Mesenchymal stem cell (in vitro differentiated cells and primary cell): ENCODE results near the gene TRMT61A.
A peak's percentile ranks its signal among the peaks of the same experiment; 100 is the strongest.

Experiments
- DNase-seq: peaks from one replicate; pipeline ENCODE4 v3.0.0-alpha.2; 2013
- H2AFZ ChIP-seq: one replicate; pipeline ENCODE4 v1.6.1; 2013; ENCODE audit warnings: low read depth, mild to moderate bottlenecking, control low read depth, inconsistent platforms, low read length, moderate library complexity
- H2AK5ac ChIP-seq: 2 replicates; pipeline ENCODE4 v1.6.1; 2013; ENCODE audit warnings: low read length, moderate library complexity, mild to moderate bottlenecking, inconsistent platforms; ENCODE audit not compliant: severe bottlenecking
- H2BK120ac ChIP-seq: one replicate; pipeline ENCODE4 v1.6.1; 2013; ENCODE audit warnings: low read depth, mild to moderate bottlenecking, inconsistent platforms, low read length, moderate library complexity
- H2BK12ac ChIP-seq, 2 experiments: one replicate each; pipeline ENCODE4 v1.6.1; 2013; ENCODE audit warnings: inconsistent platforms in 2 of 2, low read length in 2 of 2, mild to moderate bottlenecking in 2 of 2, moderate library complexity in 2 of 2, control low read depth in 1 of 2
- H2BK15ac ChIP-seq: one replicate; pipeline ENCODE4 v1.6.1; 2013; ENCODE audit warnings: mild to moderate bottlenecking, low read depth, inconsistent platforms; ENCODE audit not compliant: poor library complexity, severe bottlenecking
- H2BK5ac ChIP-seq: 2 replicates; pipeline ENCODE4 v1.6.1; 2013; ENCODE audit warnings: low read depth, mild to moderate bottlenecking, low read length, control low read depth, inconsistent platforms; ENCODE audit not compliant: poor library complexity, severe bottlenecking
- H3K14ac ChIP-seq, 2 experiments: one replicate each; pipeline ENCODE4 v1.6.1; 2013; ENCODE audit warnings: inconsistent platforms in 2 of 2, low read length in 2 of 2, control low read depth in 1 of 2, mild to moderate bottlenecking in 1 of 2, moderate library complexity in 1 of 2
- H3K18ac ChIP-seq, 2 experiments: one replicate each; pipeline ENCODE4 v1.6.1; 2013; ENCODE audit warnings: inconsistent platforms in 2 of 2, low read length in 2 of 2, control low read depth in 1 of 2, low read depth in 1 of 2, mild to moderate bottlenecking in 1 of 2
- H3K23ac ChIP-seq, 2 experiments: one replicate each; pipeline ENCODE4 v1.6.1; 2013; ENCODE audit warnings: inconsistent platforms in 2 of 2, low read length in 2 of 2, mild to moderate bottlenecking in 2 of 2, moderate library complexity in 2 of 2, control low read depth in 1 of 2
- H3K27ac ChIP-seq: 2 replicates; pipeline ENCODE4 v1.5.1; 2013; ENCODE audit warnings: mild to moderate bottlenecking, moderate library complexity, low read length, control low read depth, inconsistent platforms; ENCODE audit not compliant: poor library complexity, severe bottlenecking
- H3K27me3 ChIP-seq, 2 experiments: 2 replicates each; pipeline versions ENCODE4 v1.6.1 to v1.7.0; 2013; ENCODE audit warnings: low read length in 2 of 2, mild to moderate bottlenecking in 2 of 2, moderate library complexity in 2 of 2, control low read depth in 1 of 2, inconsistent platforms in 1 of 2; ENCODE audit not compliant: control insufficient read depth in 1 of 2, insufficient read depth in 1 of 2
- H3K36me3 ChIP-seq, 2 experiments: 2 replicates each; pipeline versions ENCODE4 v1.6.1 to v1.7.0; 2013; ENCODE audit warnings: low read length in 2 of 2, control low read depth in 1 of 2, inconsistent platforms in 1 of 2, low read depth in 1 of 2, mild to moderate bottlenecking in 1 of 2; ENCODE audit not compliant: insufficient read depth in 2 of 2, control insufficient read depth in 1 of 2
- H3K4ac ChIP-seq, 2 experiments: one replicate each; pipeline ENCODE4 v1.6.1; 2013; ENCODE audit warnings: inconsistent platforms in 2 of 2, low read length in 2 of 2, mild to moderate bottlenecking in 2 of 2, moderate library complexity in 2 of 2, control low read depth in 1 of 2, low read depth in 1 of 2
- H3K4me1 ChIP-seq: 2 replicates; pipeline ENCODE4 v1.6.1; 2013; ENCODE audit warnings: low read depth, low read length, control low read depth; ENCODE audit not compliant: control insufficient read depth, insufficient read depth
- H3K4me2 ChIP-seq: 2 replicates; pipeline ENCODE4 v1.6.1; 2013; ENCODE audit warnings: low read length, mild to moderate bottlenecking, inconsistent platforms; ENCODE audit not compliant: poor library complexity, severe bottlenecking
- H3K4me3 ChIP-seq, 2 experiments: 2 replicates each; pipeline versions ENCODE4 v1.5.1 to v1.7.0; 2013; ENCODE audit warnings: low read length in 2 of 2, mild to moderate bottlenecking in 2 of 2, control low read depth in 1 of 2, low read depth in 1 of 2; ENCODE audit not compliant: insufficient read depth in 1 of 2
- H3K79me1 ChIP-seq: replicated peaks from 2 replicates; pipeline ENCODE4 v1.6.1; 2013; ENCODE audit warnings: mild to moderate bottlenecking, control low read depth, low read length, inconsistent platforms; ENCODE audit not compliant: poor library complexity, severe bottlenecking
- H3K9ac ChIP-seq: 2 replicates; pipeline ENCODE4 v1.7.0; 2013; ENCODE audit warnings: mild to moderate bottlenecking, low read length, moderate library complexity
- H3K9me3 ChIP-seq: 2 replicates; pipeline ENCODE4 v1.7.0; 2013; ENCODE audit warnings: mild to moderate bottlenecking, low read length; ENCODE audit not compliant: control insufficient read depth
- H4K8ac ChIP-seq: one replicate; pipeline ENCODE4 v1.6.1; 2013; ENCODE audit warnings: inconsistent platforms, mild to moderate bottlenecking, low read length, moderate library complexity
- H4K91ac ChIP-seq: one replicate; pipeline ENCODE4 v1.6.1; 2013; ENCODE audit warnings: mild to moderate bottlenecking, low read length, inconsistent platforms
- WGBS: methylation state at CpG from one replicate; pipeline ENCODE4 v1.1.7; 2013; ENCODE audit warnings: mixed read lengths; 5-methylcytosine and 5-hydroxymethylcytosine counted together

TRMT61A gene

DNA sequence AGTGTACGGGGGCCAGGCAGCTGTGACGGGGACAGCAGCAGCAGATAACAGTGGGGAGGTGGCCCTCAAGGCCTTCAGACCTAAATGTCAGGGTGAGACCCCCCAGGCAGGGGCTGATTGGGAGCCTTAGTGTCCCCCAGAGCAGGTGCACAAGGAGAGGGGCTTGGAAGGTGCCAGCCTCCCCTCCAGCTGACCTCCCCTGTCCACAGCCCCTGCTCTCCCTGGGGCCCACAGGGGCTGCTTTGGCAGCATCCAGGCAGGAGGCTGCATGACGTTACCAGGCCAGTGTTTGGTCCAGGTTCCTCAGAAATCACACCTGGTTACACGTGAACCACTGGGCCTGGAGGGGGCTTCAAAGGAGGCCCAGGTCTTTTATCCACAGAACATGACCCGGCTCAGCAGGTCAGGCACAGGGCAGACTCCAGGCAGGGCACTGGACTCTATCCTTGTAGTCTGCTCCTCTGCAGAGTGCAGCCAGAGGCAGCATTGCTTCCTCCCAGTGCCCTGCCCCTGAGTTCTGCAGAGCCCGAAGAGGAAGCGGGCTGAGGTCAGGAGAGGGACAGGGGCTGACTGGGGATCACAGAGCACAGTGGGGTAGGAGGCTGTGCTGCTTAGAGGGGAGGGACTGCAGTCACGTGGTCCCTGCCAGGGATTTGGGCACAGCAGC lies 2.6 kb upstream of the TRMT61A start:
- Histone ChIP-seq H2BK120ac (no peak overlapping the region), H2BK12ac (peak overlapping the region in 1 of 2 experiments; percentile 38), H3K14ac (no peak overlapping the region), H3K18ac (no peak overlapping the region), H4K8ac (no peak overlapping the region), H3K9ac (no peak overlapping the region), H3K23ac (no peak overlapping the region), H2AFZ (no peak overlapping the region), H3K79me1 (peaks cover 24% of the 10 kb centered on the region), H3K9me3 (no peaks in the 10 kb centered on the region), H2BK15ac (peak overlapping the region; percentile 33), H3K36me3 (peaks cover 9 to 16% of the 10 kb centered on the region in 2 experiments), H3K4me3 (no peak overlapping the region), H3K27me3 (peaks cover 10 to 15% of the 10 kb centered on the region in 2 experiments), H2AK5ac (peak overlapping the region; percentile 42), H3K4me2 (no peak overlapping the region), H3K4ac (no peak overlapping the region), H3K4me1 (peaks cover 73% of the 10 kb centered on the region), H3K27ac (no peak overlapping the region), H2BK5ac (no peak overlapping the region), H4K91ac (no peak overlapping the region)
- DNase-seq, result no peak
- WGBS, result 89% methylated on average over 7 of the region's 8 CpGs

DNA sequence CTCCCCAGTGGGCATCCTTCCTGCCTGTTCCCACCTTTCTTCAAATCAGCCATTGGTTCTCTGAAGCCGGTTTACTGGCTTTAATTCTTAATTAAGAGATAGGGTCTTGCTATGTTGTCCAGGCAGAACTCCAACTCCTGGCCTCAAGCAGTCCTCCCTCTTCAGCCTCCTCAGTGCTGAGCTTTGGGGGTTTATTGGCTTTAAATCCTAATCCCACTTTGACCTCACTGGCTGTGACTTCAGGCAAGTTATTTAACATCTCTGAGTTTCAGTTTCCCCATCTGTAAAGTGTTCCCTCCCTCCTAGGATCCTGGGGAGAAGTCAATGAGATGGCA lies 2.1 kb upstream of the TRMT61A start:
- no peak overlapping the region for H3K23ac ChIP-seq
- peaks cover 9 to 21% of the 10 kb centered on the region in 2 experiments for H3K36me3 ChIP-seq
- no peak overlapping the region for H2BK12ac ChIP-seq
- no peak overlapping the region for H3K4ac ChIP-seq
- no peak overlapping the region for H4K91ac ChIP-seq
- H3K9ac ChIP-seq, result peak overlapping the region; percentile 92
- no peak overlapping the region for H4K8ac ChIP-seq
- no peak overlapping the region for H2AFZ ChIP-seq
- H3K79me1 ChIP-seq, result peaks cover 29% of the 10 kb centered on the region
- H3K4me3 ChIP-seq, result no peak overlapping the region
- H3K27ac ChIP-seq, result no peak overlapping the region
- no peak overlapping the region for H2BK5ac ChIP-seq
- H3K9me3 ChIP-seq, result no peaks in the 10 kb centered on the region
- peaks cover 10 to 15% of the 10 kb centered on the region in 2 experiments for H3K27me3 ChIP-seq
- H3K14ac ChIP-seq, result no peak overlapping the region
- no peak overlapping the region for H3K4me2 ChIP-seq
- H3K4me1 ChIP-seq, result peaks cover 73% of the 10 kb centered on the region
- H3K18ac ChIP-seq, result no peak overlapping the region
- DNase-seq, result no peak
- peak overlapping the region; percentile 42 for H2AK5ac ChIP-seq
- H2BK15ac ChIP-seq, result peak overlapping the region; percentile 33
- 100% methylated on average over 1 of the region's 1 CpG for WGBS
- H2BK120ac ChIP-seq, result no peak overlapping the region

DNA sequence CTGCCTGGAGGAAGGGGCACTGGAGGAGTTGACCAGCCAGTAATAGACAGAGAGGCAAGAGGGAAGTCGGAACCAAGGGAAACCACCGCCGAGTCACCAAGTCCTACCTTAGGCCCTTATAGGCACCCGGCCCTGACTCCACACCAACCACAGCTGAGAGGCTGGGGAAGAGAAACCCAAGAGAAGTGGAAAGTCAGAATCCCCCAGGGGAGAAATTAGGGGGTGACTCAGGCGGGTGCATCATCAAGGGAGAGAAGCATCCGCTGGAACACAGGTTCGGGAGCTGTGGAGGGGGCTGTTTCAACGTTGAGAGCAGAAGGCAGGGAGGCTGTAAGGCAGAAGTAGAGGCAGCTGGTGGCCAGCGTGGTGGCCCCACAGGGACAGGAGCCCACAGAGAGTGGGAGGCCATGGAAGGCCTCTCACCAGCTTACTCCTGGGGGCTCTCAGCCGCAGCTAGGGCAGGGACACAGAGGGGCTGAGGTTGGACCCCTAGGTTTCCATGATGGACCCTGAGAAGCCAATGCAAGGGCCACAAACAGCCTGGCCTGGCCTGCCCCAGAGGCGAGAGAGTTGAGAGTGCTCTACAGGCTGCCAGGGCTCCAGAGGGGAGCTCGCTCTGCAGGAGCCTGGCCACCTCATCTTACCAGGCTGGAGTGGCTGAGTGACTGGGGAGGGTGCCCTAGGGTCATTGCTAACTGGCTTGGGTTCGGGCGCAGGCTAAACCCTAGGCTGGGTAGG lies 1.4 kb upstream of the TRMT61A start:
- Histone ChIP-seq H2BK12ac (peak overlapping the region; percentile 78 to 79), H3K23ac (no peak overlapping the region), H3K27me3 (peaks cover 6 to 11% of the 10 kb centered on the region in 2 experiments), H3K36me3 (peaks cover 14 to 28% of the 10 kb centered on the region in 2 experiments), H2AFZ (no peak overlapping the region), H3K9me3 (no peaks in the 10 kb centered on the region), H3K4me1 (peaks cover 74% of the 10 kb centered on the region), H3K4me3 (peak overlapping the region in 1 of 2 experiments; percentile 84), H4K91ac (peak overlapping the region; percentile 98), H3K14ac (no peak overlapping the region), H3K4me2 (peak overlapping the region; percentile 90), H2BK5ac (no peak overlapping the region), H3K79me1 (peaks cover 35% of the 10 kb centered on the region), H3K27ac (peak overlapping the region; percentile 28), H2AK5ac (peak overlapping the region; percentile 58), H3K18ac (peak overlapping the region; percentile 67 to 92), H4K8ac (peak overlapping the region; percentile 97), H2BK120ac (peak overlapping the region; percentile 91), H2BK15ac (peak overlapping the region; percentile 92), H3K4ac (peak overlapping the region; percentile 13 to 30), H3K9ac (peak overlapping the region; percentile 92)
- DNase-seq, result peak; percentile 57
- 88% methylated on average over 10 of the region's 14 CpGs for WGBS

DNA sequence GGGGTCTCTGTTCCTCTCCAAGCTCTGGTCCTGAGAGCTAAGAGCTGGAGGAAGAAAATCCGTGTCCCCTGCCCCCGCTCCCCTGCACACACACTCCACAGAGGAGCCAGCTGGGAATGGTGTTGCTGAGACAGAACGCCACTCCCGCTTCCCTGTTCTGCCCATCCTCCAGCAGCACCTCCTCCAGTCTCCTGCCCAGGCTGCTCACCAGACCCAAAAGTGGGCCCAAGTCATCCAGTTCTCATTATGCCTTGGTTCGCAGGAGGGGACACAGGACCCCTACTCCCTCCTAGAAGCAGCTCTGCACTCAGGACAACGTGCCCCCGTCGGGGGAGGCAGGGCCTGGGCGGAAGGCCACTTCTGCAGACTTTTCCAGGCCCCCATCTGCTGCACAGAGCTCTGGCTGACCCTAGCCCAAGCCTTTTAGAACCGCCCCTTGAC lies 830 bp upstream of the TRMT61A start:
- Histone ChIP-seq H3K79me1 (peaks cover 36% of the 10 kb centered on the region), H3K4me2 (peak overlapping the region; percentile 90), H2AFZ (no peak overlapping the region)

More for the DNA sequence above, 830 bp upstream of the TRMT61A start:
- WGBS, result 59% methylated on average over 10 of the region's 10 CpGs
- H2AK5ac ChIP-seq, result peak overlapping the region; percentile 55
- H2BK120ac ChIP-seq, result peak overlapping the region; percentile 91
- H4K91ac ChIP-seq, result peak overlapping the region; percentile 98
- H3K18ac ChIP-seq, result peak overlapping the region; percentile 92 to 93
- H2BK5ac ChIP-seq, result peak overlapping the region; percentile 10
- peak overlapping the region; percentile 97 for H4K8ac ChIP-seq
- peak overlapping the region in 1 of 2 experiments; percentile 84 for H3K4me3 ChIP-seq
- H3K9me3 ChIP-seq, result no peaks in the 10 kb centered on the region
- no peak overlapping the region for H3K23ac ChIP-seq
- peak overlapping the region; percentile 53 to 59 for H2BK12ac ChIP-seq
- H2BK15ac ChIP-seq, result peak overlapping the region; percentile 96
- peaks cover 6 to 10% of the 10 kb centered on the region in 2 experiments for H3K27me3 ChIP-seq
- H3K4me1 ChIP-seq, result peaks cover 72% of the 10 kb centered on the region
- peak overlapping the region; percentile 86 to 99 for H3K4ac ChIP-seq
- peaks cover 18 to 34% of the 10 kb centered on the region in 2 experiments for H3K36me3 ChIP-seq
- peak overlapping the region; percentile 92 for H3K9ac ChIP-seq
- peak overlapping the region; percentile 28 for H3K27ac ChIP-seq
- H3K14ac ChIP-seq, result no peak overlapping the region
- DNase-seq, result peak; percentile 41
